Astrocyte (in vitro differentiated cells and primary cell): ENCODE data around the gene CD151.

ENCODE experiments used
- EZH2 ChIP-seq: IDR thresholded peaks from 2 replicates; pipeline ENCODE4 v1.6.1; 2012; ENCODE audit warnings: mild to moderate bottlenecking, low read length, inconsistent platforms; ENCODE audit not compliant: insufficient read depth
- TF ChIP-seq, protein P1 (sequence below): IDR thresholded peaks from 2 replicates; pipeline ENCODE4 v1.5.1; 2011; ENCODE audit warnings: low read depth, mild to moderate bottlenecking, inconsistent platforms, low read length, moderate library complexity; ENCODE audit not compliant: insufficient read depth

DNA sequence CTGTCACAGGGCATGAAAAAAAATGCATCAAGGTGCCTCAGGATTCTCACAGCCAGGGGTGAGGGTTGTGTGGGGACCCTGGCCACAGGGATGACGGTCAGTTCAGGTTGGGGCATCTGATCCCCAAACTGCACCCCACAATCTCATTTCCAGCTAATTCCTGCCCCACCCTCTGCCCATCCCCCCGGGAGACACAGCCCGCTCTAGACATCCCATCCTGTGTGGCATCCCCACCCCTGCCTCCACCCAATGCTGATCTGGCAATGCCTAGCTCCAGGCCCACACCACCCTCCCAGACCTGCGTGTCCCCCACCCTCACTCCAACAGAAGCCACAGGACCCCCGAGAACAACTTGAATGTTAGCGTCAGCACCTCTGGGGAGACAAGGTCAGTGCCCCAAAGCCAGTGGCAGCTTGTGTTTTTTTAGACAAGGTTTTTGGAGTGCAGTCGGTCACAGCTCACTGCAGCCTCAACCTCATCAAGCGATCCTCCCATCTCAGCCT lies 35.2 kb downstream of the CD151 start:
- TF ChIP-seq, protein P1, sequence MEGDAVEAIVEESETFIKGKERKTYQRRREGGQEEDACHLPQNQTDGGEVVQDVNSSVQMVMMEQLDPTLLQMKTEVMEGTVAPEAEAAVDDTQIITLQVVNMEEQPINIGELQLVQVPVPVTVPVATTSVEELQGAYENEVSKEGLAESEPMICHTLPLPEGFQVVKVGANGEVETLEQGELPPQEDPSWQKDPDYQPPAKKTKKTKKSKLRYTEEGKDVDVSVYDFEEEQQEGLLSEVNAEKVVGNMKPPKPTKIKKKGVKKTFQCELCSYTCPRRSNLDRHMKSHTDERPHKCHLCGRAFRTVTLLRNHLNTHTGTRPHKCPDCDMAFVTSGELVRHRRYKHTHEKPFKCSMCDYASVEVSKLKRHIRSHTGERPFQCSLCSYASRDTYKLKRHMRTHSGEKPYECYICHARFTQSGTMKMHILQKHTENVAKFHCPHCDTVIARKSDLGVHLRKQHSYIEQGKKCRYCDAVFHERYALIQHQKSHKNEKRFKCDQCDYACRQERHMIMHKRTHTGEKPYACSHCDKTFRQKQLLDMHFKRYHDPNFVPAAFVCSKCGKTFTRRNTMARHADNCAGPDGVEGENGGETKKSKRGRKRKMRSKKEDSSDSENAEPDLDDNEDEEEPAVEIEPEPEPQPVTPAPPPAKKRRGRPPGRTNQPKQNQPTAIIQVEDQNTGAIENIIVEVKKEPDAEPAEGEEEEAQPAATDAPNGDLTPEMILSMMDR: no peak
- TF ChIP-seq EZH2: no peak
